ENCODE results near the gene GJD3. TPM values are rescaled to one million over a fixed set of nuclear protein-coding genes. Genes with fewer than 3 reads are reported as not detected.
A peak's percentile ranks its signal among the peaks of the same experiment; 100 is the strongest.

GJD3 gene
- total RNA-seq, 1 donor from 2014 or later, result 0.36 TPM

GRCh38 chr17:40348562-40349476 is 15.7 kb downstream of the GJD3 start:
- Mint-ChIP-seq H3K9me3 (no peaks in the 10 kb centered on the region), H3K27me3 (no peaks in the 10 kb centered on the region), H3K4me1 (ENCODE audit: unreplicated experiment) (peaks cover 70% of the 10 kb centered on the region), H3K27ac (peak overlapping the region; percentile 69), H3K36me3 (peaks cover 19% of the 10 kb centered on the region), H3K4me3 (peak overlapping the region; percentile 69)
- DNase-seq (ENCODE audit: extremely low spot score, unreplicated experiment), result no peak
- no peak for TF ChIP-seq CTCF (conservative IDR thresholded peaks at IDR 0.05)

GRCh38 chr17:40348136-40348504 is 16.4 kb downstream of the GJD3 start:
- H3K9me3 Mint-ChIP-seq, result no peaks in the 10 kb centered on the region
- no peak for DNase-seq (ENCODE audit: extremely low spot score, unreplicated experiment)
- H3K27ac Mint-ChIP-seq, result no peak overlapping the region
- H3K27me3 Mint-ChIP-seq, result no peaks in the 10 kb centered on the region
- peak overlapping the region; percentile 62 for H3K4me3 Mint-ChIP-seq
- H3K36me3 Mint-ChIP-seq, result peaks cover 19% of the 10 kb centered on the region
- no peak for TF ChIP-seq CTCF (conservative IDR thresholded peaks at IDR 0.05)
- peaks cover 76% of the 10 kb centered on the region for H3K4me1 Mint-ChIP-seq (ENCODE audit: unreplicated experiment)

- H3K4me1 Mint-ChIP-seq (ENCODE audit: unreplicated experiment), result peaks cover 74% of the 10 kb centered on the region
- no peak overlapping the region for H3K27ac Mint-ChIP-seq
- H3K4me3 Mint-ChIP-seq, result peak overlapping the region; percentile 62
- H3K36me3 Mint-ChIP-seq, result peaks cover 13% of the 10 kb centered on the region
- no peak for DNase-seq (ENCODE audit: extremely low spot score, unreplicated experiment)
- no peaks in the 10 kb centered on the region for H3K27me3 Mint-ChIP-seq
- no peaks in the 10 kb centered on the region for H3K9me3 Mint-ChIP-seq
- no peak for TF ChIP-seq CTCF (conservative IDR thresholded peaks at IDR 0.05)
Measured at GRCh38 chr17:40347319-40348135, 17.0 kb downstream of the GJD3 start.

- Mint-ChIP-seq H3K27ac (peak overlapping the region; percentile 36), H3K4me1 (ENCODE audit: unreplicated experiment) (peaks cover 67% of the 10 kb centered on the region), H3K4me3 (peak overlapping the region; percentile 62), H3K36me3 (peaks cover 10% of the 10 kb centered on the region), H3K27me3 (no peaks in the 10 kb centered on the region), H3K9me3 (no peaks in the 10 kb centered on the region)
- DNase-seq (ENCODE audit: extremely low spot score, unreplicated experiment), result no peak
- no peak for TF ChIP-seq CTCF (conservative IDR thresholded peaks at IDR 0.05)
Measured at GRCh38 chr17:40346765-40347158, 17.8 kb downstream of the GJD3 start.

- DNase-seq (ENCODE audit: extremely low spot score, unreplicated experiment), result no peak
- no peak for TF ChIP-seq CTCF (conservative IDR thresholded peaks at IDR 0.05)
- Mint-ChIP-seq H3K4me3 (peak overlapping the region; percentile 93), H3K9me3 (no peaks in the 10 kb centered on the region), H3K4me1 (ENCODE audit: unreplicated experiment) (peaks cover 65% of the 10 kb centered on the region), H3K27me3 (no peaks in the 10 kb centered on the region), H3K27ac (peak overlapping the region; percentile 86), H3K36me3 (peaks cover 10% of the 10 kb centered on the region)
Measured at GRCh38 chr17:40345994-40346764, 18.4 kb downstream of the GJD3 start.
